HepG2 (cell line): ENCODE results near the gene COX7A1. TPM values are rescaled to one million over a fixed set of nuclear protein-coding genes. Genes with fewer than 3 reads are reported as not detected.

Experiments used
- ATAC-seq: fragments of 200-7000 bp; cut with Tn5 transposase; 3 replicates; pipeline ENCODE4 v1.9.1; 2020; ENCODE audit warnings: mild to moderate bottlenecking, moderate library complexity
- BruUV-seq: library from RNA; stranded (reverse); fragments of 400-500 nt; replicated peaks from 2 replicates; lab custom pipeline; 2021; lab: Mats Ljungman, UMichigan
- CTCF ChIA-PET: fragments of 300-600 bp; formaldehyde crosslinking; extraction: SDS; loops from one replicate; lab custom pipeline; 2021; ENCODE audit warnings: low total read pairs, inconsistent platforms, low intra/inter-chr PET ratio; lab: Yijun Ruan, JAX
- POLR2A ChIA-PET: fragments of 350-600 bp; sonication (Branson Sonifier 250); formaldehyde crosslinking; loops from one replicate; lab custom pipeline; 2020; ENCODE audit warnings: antibody characterized with exemption, inconsistent platforms; lab: Yijun Ruan, JAX
- DNase-seq: peaks from one replicate; pipeline ENCODE4 v3.0.0-alpha.2; 2015; ENCODE audit warnings: low spot score
- FAIRE-seq: peaks from 3 replicates; lab custom pipeline; 2011; peaks lifted over from hg19 to GRCh38; lab: Jason Lieb, UNC
- H2AFZ ChIP-seq: one replicate; pipeline ENCODE4 v1.6.1; 2011; ENCODE audit warnings: low read length, inconsistent platforms
- H3K27ac ChIP-seq: fragments of 300-600 bp; 3 replicates; pipeline ENCODE4 v1.8.0; 2011; ENCODE audit warnings: mixed run types, mild to moderate bottlenecking, mixed read lengths, low read length, inconsistent platforms; ENCODE audit not compliant: insufficient read depth; ENCODE audit errors: extremely low read length
- H3K27me3 ChIP-seq, 2 experiments: fragments of 200-600 bp in 1 of 2; 2 replicates in 1 of 2; 3 replicates in 1 of 2; pipeline versions ENCODE4 v1.6.0 to v1.8.0; 2011; ENCODE audit warnings: low read length in 2 of 2, mild to moderate bottlenecking in 2 of 2, moderate library complexity in 2 of 2, inconsistent platforms in 1 of 2; ENCODE audit not compliant: insufficient read depth in 2 of 2, control insufficient read depth in 1 of 2
- H3K36me3 ChIP-seq, 2 experiments: fragments of 200-600 bp in 1 of 2; replicated peaks in 1 of 2; 2 replicates in 1 of 2; 3 replicates in 1 of 2; pipeline versions ENCODE4 v1.5.1 to v1.8.0; 2011; ENCODE audit warnings: low read length in 2 of 2, inconsistent platforms in 1 of 2; ENCODE audit not compliant: insufficient read depth in 2 of 2, control insufficient read depth in 1 of 2
- H3K4me1 ChIP-seq: 2 replicates; pipeline ENCODE4 v1.5.1; 2012; ENCODE audit warnings: low read length, inconsistent platforms; ENCODE audit not compliant: insufficient read depth
- H3K4me2 ChIP-seq: 2 replicates; pipeline ENCODE4 v1.6.0; 2011; ENCODE audit warnings: low read depth, low read length, inconsistent platforms
- H3K4me3 ChIP-seq, 3 experiments: fragments of 200-600 bp in 1 of 3; sonication (generic), shearing (Covaris generic) in 1 of 3; replicated peaks in 1 of 3; 2 replicates each; pipeline ENCODE4 v1.5.1; 2011 to 2016; ENCODE audit warnings: low read length in 3 of 3, inconsistent platforms in 2 of 3, low read depth in 2 of 3, mild to moderate bottlenecking in 2 of 3, control low read depth in 1 of 3, mixed read lengths in 1 of 3; ENCODE audit not compliant: insufficient read depth in 1 of 3
- H3K79me2 ChIP-seq: one replicate; pipeline ENCODE4 v1.6.1; 2011; ENCODE audit warnings: low read length, inconsistent platforms; ENCODE audit not compliant: insufficient read depth
- H3K9ac ChIP-seq: 2 replicates; pipeline ENCODE4 v1.6.0; 2011; ENCODE audit warnings: mild to moderate bottlenecking, low read depth, low read length, inconsistent platforms; ENCODE audit not compliant: insufficient read depth
- H3K9me3 ChIP-seq: 2 replicates; pipeline ENCODE4 v1.5.1; 2012; ENCODE audit warnings: mild to moderate bottlenecking, low read length
- H4K20me1 ChIP-seq: 2 replicates; pipeline ENCODE4 v1.6.0; 2011; ENCODE audit warnings: inconsistent platforms, mild to moderate bottlenecking, low read length, moderate library complexity; ENCODE audit not compliant: insufficient read depth
- CENPT ChIP-seq: sonication (generic); formaldehyde crosslinking; IDR thresholded peaks from 2 replicates; pipeline ENCODE4 v1.8.0; 2022; ENCODE audit warnings: low read depth, mild to moderate bottlenecking, moderate library complexity, missing genetic modification reagents
- MAFF ChIP-seq: IDR thresholded peaks from 2 replicates; pipeline ENCODE4 v1.6.1; 2011; ENCODE audit warnings: low read depth, low read length, improper control_type of control experiment
- MYC ChIP-seq: sonication (generic); formaldehyde crosslinking; IDR thresholded peaks from 2 replicates; pipeline ENCODE4 v1.9.0; 2021; ENCODE audit warnings: missing genetic modification reagents, borderline replicate concordance
- NCOA5 ChIP-seq: sonication (generic); formaldehyde crosslinking; IDR thresholded peaks from 2 replicates; pipeline ENCODE4 v1.4.0; 2020; ENCODE audit warnings: missing genetic modification reagents
- PAX8 ChIP-seq: sonication (generic); formaldehyde crosslinking; IDR thresholded peaks from 2 replicates; pipeline ENCODE4 v1.8.0; 2022; ENCODE audit warnings: mild to moderate bottlenecking, missing genetic modification reagents, borderline replicate concordance
- RBFOX2 ChIP-seq: fragments of 200-400 bp; formaldehyde crosslinking; IDR thresholded peaks from 2 replicates; pipeline ENCODE4 v1.6.1; 2017; ENCODE audit warnings: low read depth, mild to moderate bottlenecking, low read length
- SP2 ChIP-seq: sonication (generic); formaldehyde crosslinking; IDR thresholded peaks from 2 replicates; pipeline ENCODE4 v1.5.1; 2020; ENCODE audit warnings: mild to moderate bottlenecking, missing genetic modification reagents
- ZBTB38 ChIP-seq: sonication (generic); formaldehyde crosslinking; IDR thresholded peaks from 2 replicates; pipeline ENCODE4 v1.5.1; 2020; ENCODE audit warnings: mild to moderate bottlenecking, missing genetic modification reagents
- ZNF737 ChIP-seq: sonication (generic); formaldehyde crosslinking; IDR thresholded peaks from 2 replicates; pipeline ENCODE4 v1.5.0; 2020; ENCODE audit warnings: missing genetic modification reagents, mild to moderate bottlenecking, borderline replicate concordance
- ZNF781 ChIP-seq: sonication (generic); formaldehyde crosslinking; IDR thresholded peaks from 2 replicates; pipeline ENCODE4 v1.5.1; 2020; ENCODE audit warnings: borderline replicate concordance, mild to moderate bottlenecking, missing genetic modification reagents; ENCODE audit errors: not compliant biosample characterization
- ZNF790 ChIP-seq: sonication (generic); formaldehyde crosslinking; IDR thresholded peaks from 2 replicates; pipeline ENCODE4 v1.8.0; 2022; ENCODE audit warnings: missing genetic modification reagents, mild to moderate bottlenecking, borderline replicate concordance
- WGBS: methylation state at CpG from one replicate; pipeline ENCODE4 v1.1.6; 2017; ENCODE audit warnings: low lambda C conversion rate; 5-methylcytosine and 5-hydroxymethylcytosine counted together
- in situ Hi-C: cut with HindIII; loops from 2 replicates; pipeline ENCODE4 v1.10.0; 2017; ENCODE audit warnings: low pct_unique_long_range_greater_than_20kb; ENCODE audit not compliant: extremely low pct_ligation_motif_present
- intact Hi-C: fragments of 100-400 bp; cut with micrococcal nuclease; formaldehyde crosslinking; loops from one replicate; pipeline ENCODE4 v1.10.0; 2022; ENCODE audit not compliant: unreplicated experiment
- polyA plus RNA-seq, 8 experiments: library from polyadenylated mRNA; depleted of rRNA in 3 of 8; stranded (reverse) in 7 of 8; unstranded in 1 of 8; fragments of >200 nt; fragmentation: Illumina TruSeq in 4 of 8; extraction: Trizol in 4 of 8; gene quantifications; 2 replicates each; pipeline versions ENCODE4 v1.2.1 to v1.2.3, GENCODE V29; 2011 to 2016; ENCODE audit warnings: low read depth in 4 of 8, missing spikeins in 1 of 8, mixed read lengths in 1 of 8; ENCODE audit not compliant: insufficient read depth in 1 of 8
- total RNA-seq, 5 experiments: library from RNA; depleted of rRNA; stranded (reverse); fragments of >200 nt; fragmentation: Illumina TruSeq; extraction: Trizol; gene quantifications; 2 replicates each; pipeline ENCODE4 v1.2.3, GENCODE V29; 2016; ENCODE audit warnings: low read depth in 1 of 5
- TF ChIP-seq, protein P1 (sequence below): sonication (generic); formaldehyde crosslinking; IDR thresholded peaks from 2 replicates; pipeline ENCODE4 v1.4.0; 2020; ENCODE audit warnings: mild to moderate bottlenecking, missing genetic modification reagents
- TF ChIP-seq, protein P2 (sequence below): sonication (generic); formaldehyde crosslinking; IDR thresholded peaks from 2 replicates; pipeline ENCODE4 v1.8.0; 2022; ENCODE audit warnings: missing genetic modification reagents, mild to moderate bottlenecking, borderline replicate concordance
- TF ChIP-seq, protein P3 (sequence below): sonication (generic); formaldehyde crosslinking; IDR thresholded peaks from 2 replicates; pipeline ENCODE4 v1.4.0; 2020; ENCODE audit warnings: missing genetic modification reagents

COX7A1 gene
- total and polyA plus RNA-seq, 2 of the 13 experiments (the other 11 are each of a cell fraction or from before 2014, with no cell fraction given) = not detected

DNA sequence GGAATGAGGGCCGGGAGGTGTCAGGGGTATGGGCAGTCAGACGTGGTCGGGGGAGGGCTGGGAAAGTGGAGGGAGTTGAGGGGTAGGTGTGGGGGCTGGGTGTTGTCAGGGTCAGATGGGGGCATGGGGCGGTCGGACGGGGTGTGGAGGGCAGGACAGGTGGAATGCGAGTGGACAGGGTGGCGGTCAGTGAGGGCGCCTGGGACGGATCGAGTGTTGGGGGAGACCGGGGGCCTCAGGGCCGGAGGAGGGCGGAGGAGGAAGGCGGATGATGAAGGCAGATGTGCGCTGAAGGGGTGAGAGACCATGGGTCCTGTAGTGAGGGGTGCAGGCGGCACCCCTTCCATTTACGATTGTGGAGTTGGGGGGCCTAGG, 31.3 kb downstream of the COX7A1 start:
- BruUV-seq = no TSS peak
- in situ Hi-C loops = no loop called here
- H3K4me1 ChIP-seq = peaks cover 58% of the 10 kb centered on the region
- H2AFZ ChIP-seq = no peak overlapping the region
- no peaks in the 10 kb centered on the region for H4K20me1 ChIP-seq
- intact Hi-C loops = loop anchor here (2.0 to 10.0 kb wide), 2 partner anchors 60 to 374 kb away; no protein-coding TSS in a partner anchor
- no peak for ATAC-seq
- peaks cover 16 to 36% of the 10 kb centered on the region in 2 experiments; a peak in 4 of 5 replicates for H3K36me3 ChIP-seq
- peak overlapping the region; percentile 58 to 77 (median 64); a peak in 4 of 6 replicates for H3K4me3 ChIP-seq
- H3K79me2 ChIP-seq = peaks cover 24% of the 10 kb centered on the region
- no peaks in the 10 kb centered on the region for H3K9me3 ChIP-seq
- peak overlapping the region; percentile 63 for H3K9ac ChIP-seq
- TF ChIP-seq MAFF (no peak), CENPT (CRISPR knock-in tag) (0 out of 2 replicates have a peak, but pooled peaks have one; percentile 5), NCOA5 (CRISPR knock-in tag) (no peak), RBFOX2 (peak; percentile 1; the same call in 1 of the 2 replicates), SP2 (CRISPR knock-in tag) (no peak), ZNF790 (CRISPR knock-in tag) (no peak), ZNF781 (CRISPR knock-in tag) (no peak), PAX8 (CRISPR knock-in tag) (no peak), ZBTB38 (0 out of 2 replicates have a peak, but pooled peaks have one; percentile 9), ZNF737 (CRISPR knock-in tag) (no peak), MYC (CRISPR knock-in tag) (0 out of 2 replicates have a peak, but pooled peaks have one; percentile 15)
- TF ChIP-seq, protein P1, sequence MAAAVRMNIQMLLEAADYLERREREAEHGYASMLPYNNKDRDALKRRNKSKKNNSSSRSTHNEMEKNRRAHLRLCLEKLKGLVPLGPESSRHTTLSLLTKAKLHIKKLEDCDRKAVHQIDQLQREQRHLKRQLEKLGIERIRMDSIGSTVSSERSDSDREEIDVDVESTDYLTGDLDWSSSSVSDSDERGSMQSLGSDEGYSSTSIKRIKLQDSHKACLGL = no peak
- TF ChIP-seq, protein P2, sequence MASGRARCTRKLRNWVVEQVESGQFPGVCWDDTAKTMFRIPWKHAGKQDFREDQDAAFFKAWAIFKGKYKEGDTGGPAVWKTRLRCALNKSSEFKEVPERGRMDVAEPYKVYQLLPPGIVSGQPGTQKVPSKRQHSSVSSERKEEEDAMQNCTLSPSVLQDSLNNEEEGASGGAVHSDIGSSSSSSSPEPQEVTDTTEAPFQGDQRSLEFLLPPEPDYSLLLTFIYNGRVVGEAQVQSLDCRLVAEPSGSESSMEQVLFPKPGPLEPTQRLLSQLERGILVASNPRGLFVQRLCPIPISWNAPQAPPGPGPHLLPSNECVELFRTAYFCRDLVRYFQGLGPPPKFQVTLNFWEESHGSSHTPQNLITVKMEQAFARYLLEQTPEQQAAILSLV = no peak
- TF ChIP-seq, protein P3, sequence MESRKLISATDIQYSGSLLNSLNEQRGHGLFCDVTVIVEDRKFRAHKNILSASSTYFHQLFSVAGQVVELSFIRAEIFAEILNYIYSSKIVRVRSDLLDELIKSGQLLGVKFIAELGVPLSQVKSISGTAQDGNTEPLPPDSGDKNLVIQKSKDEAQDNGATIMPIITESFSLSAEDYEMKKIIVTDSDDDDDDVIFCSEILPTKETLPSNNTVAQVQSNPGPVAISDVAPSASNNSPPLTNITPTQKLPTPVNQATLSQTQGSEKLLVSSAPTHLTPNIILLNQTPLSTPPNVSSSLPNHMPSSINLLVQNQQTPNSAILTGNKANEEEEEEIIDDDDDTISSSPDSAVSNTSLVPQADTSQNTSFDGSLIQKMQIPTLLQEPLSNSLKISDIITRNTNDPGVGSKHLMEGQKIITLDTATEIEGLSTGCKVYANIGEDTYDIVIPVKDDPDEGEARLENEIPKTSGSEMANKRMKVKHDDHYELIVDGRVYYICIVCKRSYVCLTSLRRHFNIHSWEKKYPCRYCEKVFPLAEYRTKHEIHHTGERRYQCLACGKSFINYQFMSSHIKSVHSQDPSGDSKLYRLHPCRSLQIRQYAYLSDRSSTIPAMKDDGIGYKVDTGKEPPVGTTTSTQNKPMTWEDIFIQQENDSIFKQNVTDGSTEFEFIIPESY (CRISPR knock-in tag) = 0 out of 2 replicates have a peak, but pooled peaks have one; percentile 27
- WGBS = 72% methylated on average over 18 of the region's 18 CpGs
- H3K27ac ChIP-seq = peak overlapping the region; percentile 76
- ChIA-PET CTCF (no interaction called here), POLR2A (interaction anchor here (1.2 to 3.4 kb wide), 4 partner anchors 8 to 63 kb away, joined by 9 to 36 read pairs (median 12); partner anchors contain the start of gene CAPNS1)
- no peaks in the 10 kb centered on the region for H3K27me3 ChIP-seq
- peak overlapping the region; percentile 91 for H3K4me2 ChIP-seq
- DNase-seq = no peak
- no peak for FAIRE-seq
